CD4-positive, alpha-beta T cell (primary cell): ENCODE results near the gene UNC13D. TPM values are rescaled to one million over a fixed set of nuclear protein-coding genes. Genes with fewer than 3 reads are reported as not detected.

Experiments
- ATAC-seq: fragments of 200-7000 bp; cut with Tn5 transposase; one replicate; pipeline ENCODE4 v1.10.0; 2022; ENCODE audit warnings: mild to moderate bottlenecking; ENCODE audit not compliant: poor library complexity
- CTCF ChIA-PET: fragments of 350-600 bp; sonication (Branson Sonifier 250); formaldehyde crosslinking; loops from one replicate; lab custom pipeline; 2021; ENCODE audit warnings: antibody characterized with exemption, inconsistent platforms; lab: Charles Lee
- POLR2A ChIA-PET: fragments of 350-600 bp; sonication (Branson Sonifier 250); formaldehyde crosslinking; loops from one replicate; lab custom pipeline; 2021; ENCODE audit warnings: antibody characterized with exemption, inconsistent platforms; lab: Charles Lee
- DNase-seq, 14 experiments: peaks; one replicate each; pipeline ENCODE4 v3.0.0-alpha.2; 2013 to 2020; ENCODE audit warnings: mixed read lengths in 2 of 14
- H3K27ac ChIP-seq, 2 donors: one replicate each; pipeline versions ENCODE4 v1.5.1 to v1.7.0; 2013; ENCODE audit warnings: low read length in 2 of 2, low read depth in 1 of 2, mild to moderate bottlenecking in 1 of 2
- H3K27me3 ChIP-seq, 2 experiments: 1 replicate in 1 of 2; 2 replicates in 1 of 2; pipeline versions ENCODE4 v1.6.1 to v1.7.0; 2013; ENCODE audit warnings: low read length in 2 of 2, control low read depth in 1 of 2, mild to moderate bottlenecking in 1 of 2, moderate library complexity in 1 of 2; ENCODE audit not compliant: insufficient read depth in 2 of 2, control insufficient read depth in 1 of 2
- H3K36me3 ChIP-seq: one replicate; pipeline ENCODE4 v1.6.1; 2013; ENCODE audit warnings: low read length, control low read depth; ENCODE audit not compliant: insufficient read depth
- H3K4me1 ChIP-seq: one replicate; pipeline ENCODE4 v1.6.1; 2013; ENCODE audit warnings: low read length, control low read depth; ENCODE audit not compliant: insufficient read depth
- H3K4me3 ChIP-seq: one replicate; pipeline ENCODE4 v1.5.1; 2013; ENCODE audit warnings: mild to moderate bottlenecking, low read length, moderate library complexity
- H3K9me3 ChIP-seq, 2 experiments: 1 replicate in 1 of 2; 2 replicates in 1 of 2; pipeline versions ENCODE4 v1.6.1 to v1.7.0; 2013; ENCODE audit warnings: low read length in 2 of 2, mild to moderate bottlenecking in 2 of 2, control low read depth in 1 of 2, moderate library complexity in 1 of 2; ENCODE audit not compliant: control insufficient read depth in 1 of 2, insufficient read depth in 1 of 2
- H3K27ac Mint-ChIP-seq: one replicate; pipeline ENCODE4 v1.8.0; 2020; ENCODE audit warnings: mixed read lengths
- H3K27me3 Mint-ChIP-seq: one replicate; pipeline ENCODE4 v1.8.0; 2021; ENCODE audit warnings: mixed read lengths
- H3K36me3 Mint-ChIP-seq: one replicate; pipeline ENCODE4 v1.8.0; 2021; ENCODE audit warnings: low read depth, mixed read lengths
- H3K4me1 Mint-ChIP-seq: one replicate; pipeline ENCODE4 v1.8.0; 2021; ENCODE audit warnings: low read depth, mixed read lengths
- H3K4me3 Mint-ChIP-seq: one replicate; pipeline ENCODE4 v1.8.0; 2020; ENCODE audit warnings: mild to moderate bottlenecking, mixed read lengths
- H3K9me3 Mint-ChIP-seq: one replicate; pipeline ENCODE4 v1.8.0; 2020; ENCODE audit warnings: mixed read lengths
- CTCF ChIP-seq: fragments of 200-600 bp; IDR thresholded peaks from one replicate; pipeline ENCODE4 v1.8.0; 2022; ENCODE audit warnings: antibody characterized with exemption, mild to moderate bottlenecking
- intact Hi-C, 2 experiments: fragments of 100-400 bp; cut with DNase I in 1 of 2; cut with micrococcal nuclease in 1 of 2; formaldehyde crosslinking; loops; one replicate each; pipeline versions ENCODE4 v1.15.1 to v1.9.0; 2023 to 2025; cut with DNase I, micrococcal nuclease
- total RNA-seq, 174 experiments: library from RNA in 2 of 174; stranded (reverse) in 2 of 174; gene quantifications; one replicate each; pipeline ENCODE4 v1.2.3 and lab custom pipeline; 2021 to 2026

Gene UNC13D
- total RNA-seq, 2 experiments from 2014 or later = 110 to 112 TPM

GRCh38 chr17:75892556-75893224, 48.5 kb upstream of the UNC13D start:
- H3K36me3 ChIP-seq = peaks cover 24% of the 10 kb centered on the region
- no peak for DNase-seq
- H3K4me3 ChIP-seq = no peak overlapping the region
- POLR2A ChIA-PET = interaction anchor here (0.8 kb wide), 1 partner anchor 14 kb away, joined by 3 read pairs; the partner anchor contains the start of gene TRIM47
- H3K9me3 ChIP-seq = no peaks in the 10 kb centered on the region
- no peak overlapping the region for H3K27ac ChIP-seq
- ATAC-seq = no peak
- CTCF ChIA-PET = interaction anchor here (0.6 to 1.6 kb wide), 2 partner anchors 10 to 15 kb away, joined by 3 to 7 read pairs; partner anchors contain the start of gene TRIM47
- H3K27me3 ChIP-seq = no peaks in the 10 kb centered on the region
- intact Hi-C loops = no loop called here
- Mint-ChIP-seq H3K4me1 (peaks cover 24% of the 10 kb centered on the region), H3K4me3 (no peak overlapping the region), H3K27me3 (no peaks in the 10 kb centered on the region), H3K27ac (no peak overlapping the region), H3K9me3 (no peaks in the 10 kb centered on the region), H3K36me3 (peaks cover 18% of the 10 kb centered on the region)
- no peak for TF ChIP-seq CTCF
- H3K4me1 ChIP-seq = peaks cover 33% of the 10 kb centered on the region

- H3K27ac Mint-ChIP-seq = no peak overlapping the region
- POLR2A ChIA-PET = interaction anchor here (0.8 kb wide), 1 partner anchor 14 kb away, joined by 3 read pairs; the partner anchor contains the start of gene TRIM47
Observed at GRCh38 chr17:75891605-75892555, 47.7 kb upstream of the UNC13D start.

More at GRCh38 chr17:75891605-75892555, 47.7 kb upstream of the UNC13D start:
- CTCF ChIA-PET = interaction anchor here (0.6 kb wide), 1 partner anchor 9 kb away, joined by 3 read pairs; no protein-coding TSS in a partner anchor
- no peak for TF ChIP-seq CTCF
- Histone ChIP-seq H3K4me3 (no peak overlapping the region), H3K4me1 (peaks cover 26% of the 10 kb centered on the region), H3K36me3 (peaks cover 21% of the 10 kb centered on the region), H3K27ac (no peak overlapping the region), H3K27me3 (no peaks in the 10 kb centered on the region), H3K9me3 (no peaks in the 10 kb centered on the region)
- Mint-ChIP-seq H3K27me3 (no peaks in the 10 kb centered on the region), H3K36me3 (peaks cover 15% of the 10 kb centered on the region), H3K4me3 (no peak overlapping the region), H3K4me1 (peaks cover 20% of the 10 kb centered on the region), H3K9me3 (no peaks in the 10 kb centered on the region)
- no peak for ATAC-seq
- DNase-seq = no peak
- intact Hi-C loops = no loop called here
